Measurements from ENCODE around the gene AK1.
A peak's percentile ranks its signal among the peaks of the same experiment; 100 is the strongest.

The AK1 gene

GRCh38 chr9:127877566-127877998 is at the start of gene AK1:
Gene AK1 (minus strand): TSS chr9:127877675. CDS start chr9:127874617, 3,058 bp downstream.
- DNase-seq = no peak

DNA sequence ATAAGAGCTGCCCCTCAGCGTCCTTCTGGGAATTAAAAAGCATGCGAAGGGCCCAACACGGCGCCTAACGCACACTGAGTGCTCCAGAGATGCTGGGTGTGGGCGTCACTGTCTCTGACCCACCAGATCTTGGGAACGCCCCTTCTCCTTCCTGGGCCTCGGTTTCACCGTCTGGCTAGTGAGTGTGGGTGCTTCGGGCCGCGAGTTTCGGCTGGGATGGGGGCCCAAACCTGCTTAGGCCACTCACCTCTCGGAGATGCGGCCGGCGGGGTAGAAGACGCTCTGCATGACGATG is 49.4 kb upstream of the AK1 start:
- DNase-seq = no peak

GRCh38 chr9:127925959-127926905 is 48.8 kb upstream of the AK1 start:
- no peak for DNase-seq

DNA sequence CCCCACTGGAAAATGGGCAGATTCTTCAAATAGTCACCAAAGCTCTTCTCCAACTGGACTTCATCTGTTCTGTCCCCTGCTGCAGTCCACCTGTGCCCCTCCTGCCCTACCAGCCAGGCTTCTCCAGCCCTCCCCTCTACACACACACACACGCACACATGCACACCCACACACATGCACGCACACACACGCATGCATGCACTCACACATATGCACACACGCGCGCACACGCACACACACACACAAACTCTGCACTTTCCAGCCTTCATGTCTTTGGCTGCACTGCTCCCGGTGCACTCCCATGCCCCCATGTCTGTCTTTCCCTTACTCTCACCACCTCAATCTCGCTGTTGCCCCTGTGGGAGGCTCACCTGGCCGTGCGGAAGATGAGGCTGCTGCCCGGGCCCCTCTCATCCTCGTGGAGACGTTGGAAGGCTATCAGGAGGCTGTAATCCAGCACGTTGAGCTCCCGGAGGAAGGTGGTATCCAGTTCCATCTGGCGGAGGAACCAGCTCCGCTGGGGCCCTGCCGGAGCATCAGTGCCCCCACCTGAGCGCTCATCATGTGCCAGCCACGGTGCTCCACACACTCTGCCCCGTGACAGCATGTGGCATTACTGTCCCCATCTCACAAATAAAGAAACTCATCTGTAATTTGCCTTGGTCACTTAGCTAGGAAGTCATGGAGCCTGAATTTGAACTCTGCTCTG is 47.4 kb upstream of the AK1 start:
- no peak for DNase-seq

DNA sequence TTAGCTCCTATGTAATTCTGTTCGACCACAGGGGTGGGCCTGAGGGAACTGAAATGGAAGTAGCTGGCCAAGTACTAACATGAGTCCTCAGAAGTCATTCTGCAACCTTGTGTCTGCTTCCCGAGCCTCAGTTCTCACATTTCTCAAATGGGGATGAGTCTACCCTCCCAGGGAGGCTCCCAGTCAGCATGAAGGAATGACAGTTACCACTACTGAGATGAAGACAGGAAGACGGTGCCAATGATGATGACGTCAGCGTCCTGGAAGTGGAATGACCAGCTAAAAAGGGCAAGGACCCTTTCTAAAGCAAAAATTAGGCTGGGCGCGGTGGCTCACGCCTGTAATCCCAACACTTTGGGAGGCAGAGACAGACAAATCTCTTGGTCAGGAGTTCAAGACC is 46.3 kb upstream of the AK1 start:
- DNase-seq = no peak

DNA sequence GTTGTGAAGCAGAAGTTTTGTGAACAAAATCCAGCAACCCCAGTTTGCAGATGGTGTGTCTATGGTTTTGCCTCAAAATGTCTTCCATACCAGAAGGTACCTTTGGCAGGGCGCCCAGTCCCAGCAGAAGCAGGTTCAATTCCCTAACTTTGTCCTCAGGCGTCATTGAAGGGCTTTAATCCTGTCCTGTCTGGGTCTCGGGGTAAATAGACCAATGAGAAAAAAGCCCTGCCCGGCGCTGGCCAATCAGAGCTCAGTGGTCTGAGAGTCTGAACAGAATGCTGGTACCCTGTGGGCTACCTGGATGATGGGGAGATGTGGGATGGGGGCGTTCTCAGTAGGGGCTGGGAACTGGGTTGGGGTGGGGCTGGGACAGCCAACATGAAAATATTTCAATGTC is 45.6 kb upstream of the AK1 start:
- DNase-seq = no peak

DNA sequence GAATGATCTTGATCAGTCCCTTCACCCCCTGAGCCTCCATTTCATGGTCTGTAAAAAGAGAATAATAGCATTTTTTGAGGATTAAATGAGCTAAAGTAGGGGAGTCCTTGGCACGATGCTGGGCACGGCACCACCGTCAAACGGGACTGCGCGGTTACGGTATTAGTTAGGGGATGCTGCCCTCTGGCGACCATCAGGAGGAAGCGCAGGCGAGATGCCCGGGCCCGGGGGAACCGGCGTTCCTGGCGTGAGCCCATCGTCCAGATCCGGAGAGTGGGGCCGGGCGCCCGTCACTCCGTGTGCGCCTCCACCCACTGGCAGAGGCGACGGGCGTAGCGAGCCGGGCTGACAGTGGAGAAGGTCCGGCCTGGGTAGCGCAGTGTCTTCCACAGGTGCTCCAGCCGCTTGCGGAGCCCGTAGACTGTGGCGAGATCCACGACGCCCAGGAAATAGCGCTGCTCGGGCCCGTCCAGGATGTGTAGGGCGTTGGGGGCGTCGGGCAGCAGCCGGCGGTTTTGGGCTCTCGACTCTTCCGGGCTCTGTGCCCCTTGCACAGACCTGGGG is 44.2 kb upstream of the AK1 start:
- DNase-seq = peak; percentile 71

GRCh38 chr9:127920794-127921193 is 43.3 kb upstream of the AK1 start:
- DNase-seq = no peak

DNA sequence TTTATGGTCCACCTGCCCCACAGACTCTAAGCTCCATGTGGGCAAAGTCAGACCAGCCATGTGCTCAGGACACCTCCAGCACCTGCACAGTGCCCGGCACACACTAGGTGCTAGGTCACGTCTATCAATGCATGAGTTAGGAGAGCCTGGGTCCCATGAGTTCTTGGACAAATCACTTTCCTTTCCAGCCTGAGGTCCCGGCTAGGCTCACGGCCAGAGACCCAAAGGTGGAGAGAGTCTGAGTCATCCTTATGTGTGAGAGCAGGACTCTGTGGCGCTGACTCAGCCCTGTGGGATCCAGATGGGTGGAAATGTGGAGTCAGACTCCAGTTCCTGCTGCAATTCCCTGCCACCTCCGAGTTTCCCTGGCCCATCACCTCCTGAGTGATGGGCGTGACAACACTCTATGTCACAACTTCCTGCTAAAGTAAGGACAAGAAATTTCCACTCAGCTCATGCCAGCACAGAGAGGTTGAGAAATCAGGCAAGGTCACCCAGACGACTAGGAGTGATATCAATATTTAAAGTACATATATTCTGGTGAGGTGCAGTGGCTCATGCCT is 41.9 kb upstream of the AK1 start:
- no peak for DNase-seq

- DNase-seq = no peak
Observed at GRCh38 chr9:127918183-127919107, 41.0 kb upstream of the AK1 start.

- DNase-seq = no peak
Observed at GRCh38 chr9:127917603-127918002, 40.1 kb upstream of the AK1 start.

- peak; percentile 88 for DNase-seq
Observed at GRCh38 chr9:127916720-127917581, 39.5 kb upstream of the AK1 start, which contains the start of gene ST6GALNAC4. Gene ST6GALNAC4 (minus strand): TSS chr9:127917041. CDS start chr9:127916419, 622 bp downstream.

GRCh38 chr9:127915801-127916719 is 38.6 kb upstream of the AK1 start:
- no peak for DNase-seq

DNA sequence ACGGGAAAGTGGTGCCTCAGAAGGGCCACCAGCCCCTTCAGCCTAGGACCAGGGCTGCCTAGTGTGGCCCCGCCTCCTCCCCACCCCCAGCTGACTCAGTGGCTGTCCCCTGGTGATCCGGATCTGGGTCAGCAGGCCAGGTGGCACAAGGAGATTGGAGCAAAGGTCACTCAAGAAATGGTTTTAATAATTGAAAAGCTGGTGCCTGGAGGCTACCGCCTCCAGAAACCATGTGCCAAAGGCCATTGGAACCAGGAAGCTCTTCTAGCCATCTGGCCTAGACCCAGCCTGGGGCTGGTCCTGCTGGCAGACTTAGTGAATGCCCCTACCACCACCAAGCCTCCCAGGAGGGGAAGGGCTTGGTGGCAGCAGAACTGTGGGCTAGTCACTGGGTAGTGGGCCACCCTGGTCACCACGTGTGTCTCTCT is 37.9 kb upstream of the AK1 start:
- DNase-seq = no peak

GRCh38 chr9:127913682-127914081 is 36.2 kb upstream of the AK1 start:
- DNase-seq = no peak

- DNase-seq = no peak
Observed at GRCh38 chr9:127912882-127913281, 35.4 kb upstream of the AK1 start.

DNA sequence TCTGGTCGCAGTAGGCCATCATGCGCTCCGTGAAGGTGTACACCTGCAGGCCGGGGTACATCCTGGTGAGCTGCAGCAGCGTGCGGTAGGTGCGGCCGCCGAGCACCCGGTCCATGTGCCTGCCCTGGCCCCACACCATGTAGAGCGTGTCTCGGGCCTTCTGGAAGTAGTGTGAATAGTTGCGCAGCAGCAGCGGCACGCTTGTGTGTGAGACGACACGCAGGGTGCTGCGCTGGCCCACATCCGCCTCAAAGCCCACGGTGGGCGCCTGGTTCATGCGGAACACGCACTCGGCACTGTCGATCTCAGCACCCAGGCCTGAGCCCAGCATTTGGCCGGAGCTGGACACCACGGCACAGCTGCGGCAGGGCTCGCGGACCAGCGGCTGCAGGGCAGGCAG is 34.8 kb upstream of the AK1 start:
- no peak for DNase-seq

- DNase-seq = no peak
Observed at GRCh38 chr9:127910613-127911205, 33.2 kb upstream of the AK1 start.

GRCh38 chr9:127909839-127910273 is 32.4 kb upstream of the AK1 start:
- DNase-seq = no peak

GRCh38 chr9:127908660-127908926 is 31.1 kb upstream of the AK1 start:
- no peak for DNase-seq

Measured in activated CD4-positive, alpha-beta T cell treated with anti-CD3 and anti-CD28 coated beads for 1 hour (primary cell).